Lower leg skin (tissue), 3 donors: ENCODE results near the gene NPC1.

Experiments
- POLR2A ChIP-seq, 2 donors: fragments of 450-650 bp; IDR thresholded peaks; one replicate each; pipeline ENCODE4 v1.6.1; 2016 to 2017; ENCODE audit warnings: antibody characterized with exemption in 2 of 2, mild to moderate bottlenecking in 1 of 2, moderate library complexity in 1 of 2
- TF ChIP-seq, protein P1 (sequence below), 3 donors: fragments of 450-650 bp; IDR thresholded peaks; one replicate each; pipeline ENCODE4 v1.5.1; 2016; ENCODE audit warnings: antibody characterized with exemption in 3 of 3, mild to moderate bottlenecking in 3 of 3, moderate library complexity in 2 of 3

- TF ChIP-seq, protein P1, sequence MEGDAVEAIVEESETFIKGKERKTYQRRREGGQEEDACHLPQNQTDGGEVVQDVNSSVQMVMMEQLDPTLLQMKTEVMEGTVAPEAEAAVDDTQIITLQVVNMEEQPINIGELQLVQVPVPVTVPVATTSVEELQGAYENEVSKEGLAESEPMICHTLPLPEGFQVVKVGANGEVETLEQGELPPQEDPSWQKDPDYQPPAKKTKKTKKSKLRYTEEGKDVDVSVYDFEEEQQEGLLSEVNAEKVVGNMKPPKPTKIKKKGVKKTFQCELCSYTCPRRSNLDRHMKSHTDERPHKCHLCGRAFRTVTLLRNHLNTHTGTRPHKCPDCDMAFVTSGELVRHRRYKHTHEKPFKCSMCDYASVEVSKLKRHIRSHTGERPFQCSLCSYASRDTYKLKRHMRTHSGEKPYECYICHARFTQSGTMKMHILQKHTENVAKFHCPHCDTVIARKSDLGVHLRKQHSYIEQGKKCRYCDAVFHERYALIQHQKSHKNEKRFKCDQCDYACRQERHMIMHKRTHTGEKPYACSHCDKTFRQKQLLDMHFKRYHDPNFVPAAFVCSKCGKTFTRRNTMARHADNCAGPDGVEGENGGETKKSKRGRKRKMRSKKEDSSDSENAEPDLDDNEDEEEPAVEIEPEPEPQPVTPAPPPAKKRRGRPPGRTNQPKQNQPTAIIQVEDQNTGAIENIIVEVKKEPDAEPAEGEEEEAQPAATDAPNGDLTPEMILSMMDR (IDR thresholded peaks at IDR 0.05), result no peak
- no peak for TF ChIP-seq POLR2A (IDR thresholded peaks at IDR 0.05)
Observed at GRCh38 chr18:23547306-23547705, 39.0 kb downstream of the NPC1 start.
